ENCODE data around the gene NBEAL1. TPM values are rescaled to one million over a fixed set of nuclear protein-coding genes. Genes with fewer than 3 reads are reported as not detected.
A peak's percentile ranks its signal among the peaks of the same experiment; 100 is the strongest.
"Not testable (repeated sequence)": the region's sequence is repeated elsewhere in the genome, so short reads cannot be mapped to it uniquely, and the experiment has no call there.

The NBEAL1 gene
- total RNA-seq, 1 donor from 2014 or later: 29.0 TPM

DNA sequence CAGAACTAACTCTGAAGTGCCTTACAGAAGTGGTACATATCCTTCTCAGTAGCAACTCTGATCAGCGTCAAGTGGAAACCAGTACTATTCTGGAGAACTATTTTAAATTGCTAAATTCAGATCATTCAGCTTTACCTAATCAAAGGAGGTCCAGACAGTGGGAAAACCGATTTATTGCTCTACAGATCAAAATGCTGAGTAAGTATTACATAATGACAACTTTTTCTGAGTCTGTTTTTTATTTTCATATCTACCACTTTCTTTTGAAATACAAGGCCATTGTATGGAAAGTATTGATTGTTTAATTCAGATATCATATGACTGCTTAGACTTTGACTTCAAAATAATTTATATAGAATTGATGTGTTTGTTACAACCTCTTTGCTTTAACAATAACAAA lies 68.7 kb downstream of the NBEAL1 start:
- Mint-ChIP-seq H3K27ac (ENCODE audit: unreplicated experiment) (no peak overlapping the region), H3K9me3 (ENCODE audit: unreplicated experiment) (no peaks in the 10 kb centered on the region), H3K36me3 (ENCODE audit: unreplicated experiment) (peaks cover 37% of the 10 kb centered on the region), H3K4me1 (ENCODE audit: unreplicated experiment) (peaks cover 9% of the 10 kb centered on the region), H3K27me3 (ENCODE audit: unreplicated experiment) (no peaks in the 10 kb centered on the region), H3K4me3 (ENCODE audit: unreplicated experiment) (no peak overlapping the region)
- TF ChIP-seq, protein P1, sequence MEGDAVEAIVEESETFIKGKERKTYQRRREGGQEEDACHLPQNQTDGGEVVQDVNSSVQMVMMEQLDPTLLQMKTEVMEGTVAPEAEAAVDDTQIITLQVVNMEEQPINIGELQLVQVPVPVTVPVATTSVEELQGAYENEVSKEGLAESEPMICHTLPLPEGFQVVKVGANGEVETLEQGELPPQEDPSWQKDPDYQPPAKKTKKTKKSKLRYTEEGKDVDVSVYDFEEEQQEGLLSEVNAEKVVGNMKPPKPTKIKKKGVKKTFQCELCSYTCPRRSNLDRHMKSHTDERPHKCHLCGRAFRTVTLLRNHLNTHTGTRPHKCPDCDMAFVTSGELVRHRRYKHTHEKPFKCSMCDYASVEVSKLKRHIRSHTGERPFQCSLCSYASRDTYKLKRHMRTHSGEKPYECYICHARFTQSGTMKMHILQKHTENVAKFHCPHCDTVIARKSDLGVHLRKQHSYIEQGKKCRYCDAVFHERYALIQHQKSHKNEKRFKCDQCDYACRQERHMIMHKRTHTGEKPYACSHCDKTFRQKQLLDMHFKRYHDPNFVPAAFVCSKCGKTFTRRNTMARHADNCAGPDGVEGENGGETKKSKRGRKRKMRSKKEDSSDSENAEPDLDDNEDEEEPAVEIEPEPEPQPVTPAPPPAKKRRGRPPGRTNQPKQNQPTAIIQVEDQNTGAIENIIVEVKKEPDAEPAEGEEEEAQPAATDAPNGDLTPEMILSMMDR (IDR thresholded peaks at IDR 0.05): no peak
- DNase-seq (ENCODE audit: extremely low spot score, unreplicated experiment): no peak

DNA sequence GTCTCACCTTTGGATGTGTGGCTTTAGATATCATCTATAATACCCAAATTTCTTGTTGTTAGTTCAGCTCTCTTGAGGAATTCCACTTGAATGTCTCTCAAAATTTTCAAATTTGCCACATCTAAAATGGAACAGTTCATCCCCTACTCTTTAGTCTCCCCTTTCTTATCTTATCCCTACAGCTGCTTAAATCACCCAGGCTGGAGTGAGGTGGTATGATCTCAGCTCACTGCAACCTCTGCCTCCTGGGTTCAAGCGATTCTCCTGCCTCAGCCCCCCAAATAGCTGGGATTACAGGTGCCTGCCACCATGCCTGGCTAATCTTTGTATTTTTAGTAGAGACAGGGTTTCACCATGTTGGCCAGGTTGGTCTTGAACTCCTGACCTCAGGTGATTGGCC lies 71.7 kb downstream of the NBEAL1 start:
- not testable (repeated sequence) for H3K27ac Mint-ChIP-seq (ENCODE audit: unreplicated experiment)

DNA sequence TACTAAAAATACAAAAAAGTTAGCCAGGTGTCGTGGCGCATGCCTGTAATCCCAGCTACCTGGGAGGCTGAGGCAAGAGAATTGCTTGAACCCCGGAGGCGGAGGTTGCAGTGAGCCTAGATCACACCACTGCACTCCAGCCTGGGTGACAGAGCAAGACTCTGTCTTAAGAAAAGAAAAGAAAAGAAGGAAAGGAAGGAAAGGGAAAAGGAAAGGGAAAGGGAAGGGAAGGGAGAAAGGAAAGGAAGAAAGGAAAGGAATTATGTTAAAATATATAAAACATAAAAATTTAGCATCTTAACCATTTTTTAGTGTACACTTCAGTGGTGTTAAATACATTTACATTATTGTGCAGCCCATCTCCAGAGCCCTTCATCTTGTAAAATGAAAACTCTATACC lies 76.0 kb downstream of the NBEAL1 start:
- not testable (repeated sequence) for H3K4me1 Mint-ChIP-seq (ENCODE audit: unreplicated experiment); H3K27ac Mint-ChIP-seq (ENCODE audit: unreplicated experiment); H3K27me3 Mint-ChIP-seq (ENCODE audit: unreplicated experiment); H3K4me3 Mint-ChIP-seq (ENCODE audit: unreplicated experiment); DNase-seq (ENCODE audit: extremely low spot score, unreplicated experiment); H3K9me3 Mint-ChIP-seq (ENCODE audit: unreplicated experiment)
- peaks cover 12% of the 10 kb centered on the region for H3K36me3 Mint-ChIP-seq (ENCODE audit: unreplicated experiment)

More for the DNA sequence above, 71.7 kb downstream of the NBEAL1 start:
- not testable (repeated sequence) for DNase-seq (ENCODE audit: extremely low spot score, unreplicated experiment); H3K27me3 Mint-ChIP-seq (ENCODE audit: unreplicated experiment); H3K4me3 Mint-ChIP-seq (ENCODE audit: unreplicated experiment); H3K4me1 Mint-ChIP-seq (ENCODE audit: unreplicated experiment); H3K9me3 Mint-ChIP-seq (ENCODE audit: unreplicated experiment)
- H3K36me3 Mint-ChIP-seq (ENCODE audit: unreplicated experiment): peaks cover 22% of the 10 kb centered on the region

DNA sequence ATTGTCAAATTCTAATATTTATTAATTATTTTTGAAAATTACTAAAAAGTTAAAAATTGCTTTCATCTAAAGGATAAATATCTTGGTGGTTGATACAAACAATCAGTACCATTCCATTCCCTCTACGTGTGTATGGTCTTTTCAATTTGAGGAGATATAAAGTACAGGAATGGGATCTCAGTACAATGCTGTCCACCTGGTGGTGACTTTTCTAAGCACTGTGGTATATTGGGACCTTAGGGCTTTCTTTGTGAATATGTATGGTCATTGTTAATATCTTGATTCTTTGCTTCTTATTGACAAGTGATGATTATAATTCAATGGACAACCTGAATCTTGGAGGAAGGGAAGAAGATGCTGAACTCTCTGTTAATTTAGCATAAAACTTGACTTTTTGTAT lies 83.1 kb downstream of the NBEAL1 start:
- H3K9me3 Mint-ChIP-seq (ENCODE audit: unreplicated experiment): peaks cover 7% of the 10 kb centered on the region
- TF ChIP-seq, protein P1 (IDR thresholded peaks at IDR 0.05): peak; percentile 38
- peaks cover 7% of the 10 kb centered on the region for H3K4me1 Mint-ChIP-seq (ENCODE audit: unreplicated experiment)
- H3K36me3 Mint-ChIP-seq (ENCODE audit: unreplicated experiment): peaks cover 41% of the 10 kb centered on the region
- no peaks in the 10 kb centered on the region for H3K27me3 Mint-ChIP-seq (ENCODE audit: unreplicated experiment)
- H3K4me3 Mint-ChIP-seq (ENCODE audit: unreplicated experiment): no peak overlapping the region
- DNase-seq (ENCODE audit: extremely low spot score, unreplicated experiment): no peak
- no peak overlapping the region for H3K27ac Mint-ChIP-seq (ENCODE audit: unreplicated experiment)

DNA sequence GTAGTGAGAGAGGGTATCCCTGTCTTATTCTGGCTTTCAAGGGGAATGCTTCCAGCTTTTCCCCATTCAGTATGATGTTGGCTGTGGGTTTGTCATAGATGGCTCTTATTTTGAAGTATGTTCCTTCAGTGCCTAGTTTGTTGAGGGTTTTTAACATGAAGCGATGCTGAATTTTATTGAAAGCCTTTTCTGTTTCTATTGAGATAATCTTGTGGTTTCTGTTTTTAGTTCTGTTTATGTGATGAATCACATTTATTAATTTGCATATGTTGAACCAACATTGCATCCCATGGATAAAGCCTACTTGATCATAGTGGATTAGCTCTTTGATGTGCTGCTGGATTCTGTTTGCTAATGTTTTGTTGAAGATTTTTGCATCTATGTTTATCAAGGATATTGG lies 87.7 kb downstream of the NBEAL1 start:
- H3K36me3 Mint-ChIP-seq (ENCODE audit: unreplicated experiment): peaks cover 56% of the 10 kb centered on the region
- H3K4me1 Mint-ChIP-seq (ENCODE audit: unreplicated experiment); H3K27ac Mint-ChIP-seq (ENCODE audit: unreplicated experiment); H3K4me3 Mint-ChIP-seq (ENCODE audit: unreplicated experiment); DNase-seq (ENCODE audit: extremely low spot score, unreplicated experiment); H3K27me3 Mint-ChIP-seq (ENCODE audit: unreplicated experiment): not testable (repeated sequence)
- H3K9me3 Mint-ChIP-seq (ENCODE audit: unreplicated experiment): peaks cover 20% of the 10 kb centered on the region

DNA sequence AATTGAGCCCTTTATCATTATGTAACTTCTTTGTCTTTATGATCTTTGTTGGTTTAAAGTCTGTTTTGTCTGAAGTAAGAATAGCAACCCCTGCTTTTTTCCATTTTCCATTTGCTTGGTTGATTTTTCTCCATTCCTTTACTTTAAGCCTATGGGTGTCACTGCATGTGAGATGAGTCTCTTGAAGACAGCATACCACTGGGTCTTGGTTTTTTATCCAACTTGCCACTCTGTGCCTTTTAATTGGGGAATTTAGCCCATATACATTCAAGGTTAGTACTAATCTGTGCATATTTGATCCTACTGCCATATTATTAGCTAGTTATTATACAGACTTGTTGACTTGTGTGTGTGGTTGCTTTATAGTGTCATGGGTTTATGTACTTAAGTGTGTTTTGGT lies 89.6 kb downstream of the NBEAL1 start:
- H3K27me3 Mint-ChIP-seq (ENCODE audit: unreplicated experiment): no peaks in the 10 kb centered on the region
- H3K27ac Mint-ChIP-seq (ENCODE audit: unreplicated experiment): no peak overlapping the region
- no peak for DNase-seq (ENCODE audit: extremely low spot score, unreplicated experiment)
- no peak overlapping the region for H3K4me3 Mint-ChIP-seq (ENCODE audit: unreplicated experiment)
- H3K36me3 Mint-ChIP-seq (ENCODE audit: unreplicated experiment): peaks cover 60% of the 10 kb centered on the region
- TF ChIP-seq, protein P1 (IDR thresholded peaks at IDR 0.05): no peak
- H3K9me3 Mint-ChIP-seq (ENCODE audit: unreplicated experiment): peaks cover 20% of the 10 kb centered on the region
- H3K4me1 Mint-ChIP-seq (ENCODE audit: unreplicated experiment): no peaks in the 10 kb centered on the region

DNA sequence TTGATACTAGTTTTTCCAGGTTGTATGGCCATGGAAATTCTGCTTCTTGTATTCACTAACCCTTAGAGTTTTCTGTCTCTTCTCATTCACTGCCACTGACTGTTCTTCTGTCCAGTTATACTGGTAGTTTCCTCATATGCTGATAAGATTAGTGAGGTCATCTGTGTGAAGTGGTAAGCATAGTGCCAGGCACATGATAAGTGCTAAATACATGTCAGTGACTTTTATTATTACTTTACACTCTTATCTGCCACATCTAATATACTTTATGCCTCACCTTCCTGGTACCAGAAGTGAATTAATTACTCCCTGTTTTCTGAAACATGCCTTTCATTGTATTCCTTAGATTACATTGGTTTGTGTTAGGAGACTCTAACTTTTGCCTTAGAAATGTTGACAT lies 91.3 kb downstream of the NBEAL1 start:
- Mint-ChIP-seq H3K36me3 (ENCODE audit: unreplicated experiment) (peaks cover 52% of the 10 kb centered on the region), H3K27ac (ENCODE audit: unreplicated experiment) (no peak overlapping the region), H3K9me3 (ENCODE audit: unreplicated experiment) (peaks cover 20% of the 10 kb centered on the region), H3K4me3 (ENCODE audit: unreplicated experiment) (no peak overlapping the region), H3K4me1 (ENCODE audit: unreplicated experiment) (no peaks in the 10 kb centered on the region), H3K27me3 (ENCODE audit: unreplicated experiment) (no peaks in the 10 kb centered on the region)
- no peak for DNase-seq (ENCODE audit: extremely low spot score, unreplicated experiment)
- TF ChIP-seq, protein P1 (IDR thresholded peaks at IDR 0.05): no peak

DNA sequence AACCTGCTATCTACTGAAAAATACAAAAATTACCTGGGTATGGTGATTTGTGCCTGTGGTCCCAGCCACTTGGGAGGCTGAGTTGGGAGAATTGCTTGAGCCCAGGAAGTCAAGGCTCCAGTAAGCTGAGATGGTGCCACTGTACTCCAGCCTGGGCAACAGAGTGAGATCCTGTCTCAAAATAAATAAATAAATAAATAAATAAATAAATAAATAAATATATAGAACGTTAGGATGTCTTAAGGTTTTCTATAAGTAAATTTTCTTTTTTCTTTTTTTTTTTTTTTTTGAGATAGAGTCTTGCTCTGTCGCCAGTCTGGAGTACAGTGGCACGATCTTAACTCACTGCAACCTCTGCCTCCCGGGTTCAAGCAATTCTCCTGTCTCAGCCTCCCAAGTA lies 95.8 kb downstream of the NBEAL1 start:
- peaks cover 31% of the 10 kb centered on the region for H3K36me3 Mint-ChIP-seq (ENCODE audit: unreplicated experiment)
- not testable (repeated sequence) for DNase-seq (ENCODE audit: extremely low spot score, unreplicated experiment); H3K4me3 Mint-ChIP-seq (ENCODE audit: unreplicated experiment); H3K4me1 Mint-ChIP-seq (ENCODE audit: unreplicated experiment); H3K27ac Mint-ChIP-seq (ENCODE audit: unreplicated experiment); H3K9me3 Mint-ChIP-seq (ENCODE audit: unreplicated experiment); H3K27me3 Mint-ChIP-seq (ENCODE audit: unreplicated experiment)
